ENCODE measurements around the gene PNPLA3. TPM values are rescaled to one million over a fixed set of nuclear protein-coding genes. Genes with fewer than 3 reads are reported as not detected.
A peak's percentile ranks its signal among the peaks of the same experiment; 100 is the strongest.

Gene PNPLA3
- total RNA-seq, 1 donor from 2014 or later = 7.8 TPM

GRCh38 chr22:43953988-43954785 lies 30.6 kb downstream of the PNPLA3 start:
- ATAC-seq = no peak
- DNase-seq (ENCODE audit: low spot score) = no peak
- intact Hi-C loops (cut with DNase I) = no loop called here

GRCh38 chr22:43955040-43955882 lies 31.7 kb downstream of the PNPLA3 start, which contains the start of gene SAMM50:
SAMM50 (plus strand) TSS chr22:43955442; CDS start chr22:43955578, 136 bp downstream.
- ATAC-seq (peak; percentile 99), DNase-seq (ENCODE audit: low spot score) (peak; percentile 96)
- intact Hi-C loops (cut with DNase I) = no loop called here

GRCh38 chr22:43955883-43956782 lies 32.5 kb downstream of the PNPLA3 start:
- ATAC-seq (no peak), DNase-seq (ENCODE audit: low spot score) (no peak)
- intact Hi-C loops (cut with DNase I) = no loop called here

- ATAC-seq (no peak), DNase-seq (ENCODE audit: low spot score) (no peak)
- intact Hi-C loops (cut with DNase I) = no loop called here
Observed at GRCh38 chr22:43956805-43957463, 33.3 kb downstream of the PNPLA3 start.

- DNase-seq (ENCODE audit: low spot score) (no peak), ATAC-seq (no peak)
- intact Hi-C loops (cut with DNase I) = no loop called here
Observed at GRCh38 chr22:43957871-43958270, 34.3 kb downstream of the PNPLA3 start.

- DNase-seq (ENCODE audit: low spot score) (peak; percentile 32), ATAC-seq (no peak)
- intact Hi-C loops (cut with DNase I) = no loop called here
Observed at GRCh38 chr22:43964314-43964857, 40.8 kb downstream of the PNPLA3 start.

GRCh38 chr22:43967069-43967468 lies 43.5 kb downstream of the PNPLA3 start:
- intact Hi-C loops (cut with DNase I) = no loop called here
- DNase-seq (ENCODE audit: low spot score) (peak; percentile 3), ATAC-seq (no peak)

GRCh38 chr22:43968614-43969013 lies 45.0 kb downstream of the PNPLA3 start:
- intact Hi-C loops (cut with DNase I) = no loop called here
- ATAC-seq (no peak), DNase-seq (ENCODE audit: low spot score) (no peak)

- DNase-seq (ENCODE audit: low spot score) (peak; percentile 30), ATAC-seq (no peak)
- intact Hi-C loops (cut with DNase I) = no loop called here
Observed at GRCh38 chr22:43969021-43969878, 45.6 kb downstream of the PNPLA3 start.

GRCh38 chr22:43969989-43970755 lies 46.6 kb downstream of the PNPLA3 start:
- ATAC-seq (no peak), DNase-seq (ENCODE audit: low spot score) (peak; percentile 53)
- intact Hi-C loops (cut with DNase I) = no loop called here

GRCh38 chr22:43971112-43971511 lies 47.5 kb downstream of the PNPLA3 start:
- DNase-seq (ENCODE audit: low spot score) = peak; percentile 35
- no peak for ATAC-seq
- intact Hi-C loops (cut with DNase I) = no loop called here

- ATAC-seq (no peak), DNase-seq (ENCODE audit: low spot score) (peak; percentile 3)
- intact Hi-C loops (cut with DNase I) = no loop called here
Observed at GRCh38 chr22:43972931-43973462, 49.4 kb downstream of the PNPLA3 start.

GRCh38 chr22:43974028-43974545 lies 50.5 kb downstream of the PNPLA3 start:
- DNase-seq (ENCODE audit: low spot score) = peak; percentile 40
- intact Hi-C loops (cut with DNase I) = no loop called here
- no peak for ATAC-seq

GRCh38 chr22:43975041-43975440 lies 51.4 kb downstream of the PNPLA3 start:
- DNase-seq (ENCODE audit: low spot score) = peak; percentile 52
- no peak for ATAC-seq
- intact Hi-C loops (cut with DNase I) = no loop called here

- ATAC-seq = no peak
- intact Hi-C loops (cut with DNase I) = no loop called here
- DNase-seq (ENCODE audit: low spot score) = peak; percentile 51
Observed at GRCh38 chr22:43976861-43977795, 53.5 kb downstream of the PNPLA3 start.
